ENCODE results near the gene LIN7C. TPM values are rescaled to one million over a fixed set of nuclear protein-coding genes. Genes with fewer than 3 reads are reported as not detected.

The LIN7C gene
- polyA plus RNA-seq, 4 donors: 7.3 to 29.1 (median 11.3) TPM

DNA sequence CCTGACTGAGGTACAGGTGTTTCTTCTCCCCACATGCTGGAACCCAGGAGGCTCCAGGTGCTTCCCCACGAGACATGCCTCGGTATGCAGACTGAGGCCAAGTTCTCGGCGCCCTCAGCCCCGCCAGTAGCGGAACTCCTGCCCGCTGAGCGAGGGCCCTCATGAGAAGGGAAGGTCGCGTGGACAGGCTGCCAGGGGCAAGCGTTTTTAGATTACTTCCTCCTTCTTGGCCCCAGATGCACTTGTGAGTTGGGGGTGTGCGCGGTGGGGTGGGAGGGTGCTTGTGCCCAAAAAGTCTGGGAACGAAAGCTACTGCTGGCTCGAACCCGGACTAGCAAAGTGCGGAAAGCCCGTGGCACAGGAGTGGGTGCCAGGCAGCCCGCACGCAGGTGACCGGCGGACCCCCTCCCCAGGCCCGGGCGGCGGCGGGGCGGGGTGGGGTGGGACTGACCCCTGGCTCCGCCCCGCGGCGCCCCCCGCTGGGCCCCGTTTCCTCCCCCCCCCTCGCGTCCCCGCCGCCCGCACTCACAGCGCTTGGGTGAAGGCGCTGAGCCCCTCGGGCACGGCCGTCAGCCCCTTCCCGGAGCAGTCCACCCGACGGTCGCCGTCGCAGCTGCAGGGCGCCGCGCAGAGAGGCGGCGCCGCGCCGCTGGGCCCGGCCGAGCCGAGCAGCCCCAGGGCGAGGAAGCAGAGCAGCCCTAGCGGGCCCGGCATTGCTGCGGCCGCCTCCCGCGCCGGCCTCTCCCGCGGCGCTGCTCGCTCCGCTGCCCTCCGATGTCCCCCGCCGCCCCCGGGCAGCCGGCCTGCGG lies 34.8 kb downstream of the LIN7C start:
- Histone ChIP-seq H3K36me3 (ENCODE audit: control insufficient read depth in 3 of 3, insufficient read depth in 2 of 3, low read depth in 1 of 3, low read length in 3 of 3) (no peaks in the 10 kb centered on the region), H3K4me1 (ENCODE audit: control insufficient read depth in 3 of 3, insufficient read depth in 2 of 3, low read depth in 1 of 3, low read length in 2 of 3) (peaks cover 0 to 11% (median 0%) of the 10 kb centered on the region in 3 donors), H3K4me3 (ENCODE audit: low read depth in 1 of 3, low read length in 3 of 3) (peak overlapping the region; percentile 64 to 97 (median 68)), H3K27ac (ENCODE audit: low read depth in 1 of 3, low read length in 2 of 3) (peak overlapping the region; percentile 83 to 93 (median 90)), H3K27me3 (ENCODE audit: control insufficient read depth in 3 of 3, insufficient read depth in 3 of 3, low read length in 3 of 3) (no peaks in the 10 kb centered on the region), H3K9me3 (ENCODE audit: control insufficient read depth in 2 of 2, insufficient read depth in 1 of 2, low read depth in 1 of 2, low read length in 1 of 2) (no peaks in the 10 kb centered on the region)
- WGBS, 3 donors: 0 to 2% (median 1%) methylated on average over 28 to 79 of the region's 79 CpGs
- FAIRE-seq: no peak
- DNase-seq: peak in 1 of 2 donors; percentile 31

DNA sequence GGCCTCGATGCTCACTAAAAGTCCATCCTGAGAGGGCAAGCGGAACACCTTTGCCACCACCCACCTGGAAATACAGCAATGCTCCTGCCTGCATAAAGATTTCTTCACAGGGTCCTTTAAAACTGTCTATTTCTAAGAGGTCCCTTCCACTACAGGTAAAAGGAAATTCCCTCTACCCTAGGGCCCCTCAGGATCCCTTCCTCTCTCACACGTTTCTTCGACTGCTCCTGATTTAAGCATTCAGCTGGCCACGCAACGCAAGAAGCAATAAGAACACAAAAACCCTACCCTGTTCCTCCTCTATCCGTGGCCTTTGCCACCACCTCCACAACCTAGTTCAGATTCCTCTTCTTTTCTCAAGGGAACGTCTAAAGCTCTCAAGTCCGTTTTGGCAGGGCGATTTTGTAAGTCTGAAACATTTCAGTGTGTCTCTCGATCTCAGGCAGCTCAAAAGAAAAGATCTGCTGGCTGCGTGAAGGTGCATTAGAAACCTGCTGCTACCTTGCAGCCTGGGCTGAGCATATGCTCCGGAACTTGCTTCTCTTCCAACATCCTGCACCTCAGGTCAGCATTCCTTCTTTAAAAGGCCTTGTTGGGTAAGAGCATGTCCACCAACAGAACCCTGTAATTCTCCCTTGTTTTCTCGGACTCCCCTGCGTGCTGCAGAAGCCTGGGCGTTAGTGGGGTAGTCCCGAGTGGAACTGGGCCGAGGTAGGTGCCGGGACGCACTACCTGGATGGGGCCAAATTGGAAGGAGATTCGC lies 35.6 kb downstream of the LIN7C start:
- peaks cover 0 to 14% (median 0%) of the 10 kb centered on the region in 3 donors for H3K4me1 ChIP-seq (ENCODE audit: control insufficient read depth in 3 of 3, insufficient read depth in 2 of 3, low read depth in 1 of 3, low read length in 2 of 3)
- H3K27ac ChIP-seq (ENCODE audit: low read depth in 1 of 3, low read length in 2 of 3): peak overlapping the region; percentile 39 to 82 (median 75)
- no peaks in the 10 kb centered on the region for H3K9me3 ChIP-seq (ENCODE audit: control insufficient read depth in 2 of 2, insufficient read depth in 1 of 2, low read depth in 1 of 2, low read length in 1 of 2)
- FAIRE-seq: no peak
- H3K36me3 ChIP-seq (ENCODE audit: control insufficient read depth in 3 of 3, insufficient read depth in 2 of 3, low read depth in 1 of 3, low read length in 3 of 3): no peaks in the 10 kb centered on the region
- H3K4me3 ChIP-seq (ENCODE audit: low read depth in 1 of 3, low read length in 3 of 3): peak overlapping the region; percentile 58 to 97 (median 68)
- peak; percentile 51 to 65 for DNase-seq
- 8 to 29% (median 14%) methylated on average over 21 of the region's 21 CpGs for WGBS, 3 donors
- H3K27me3 ChIP-seq (ENCODE audit: control insufficient read depth in 3 of 3, insufficient read depth in 3 of 3, low read length in 3 of 3): no peaks in the 10 kb centered on the region

GRCh38 chr11:27470166-27470565 lies 36.4 kb downstream of the LIN7C start:
- Histone ChIP-seq H3K4me3 (ENCODE audit: low read depth in 1 of 3, low read length in 3 of 3) (peak overlapping the region in 2 of 3 donors; percentile 58 to 97), H3K27ac (ENCODE audit: low read depth in 1 of 3, low read length in 2 of 3) (peak overlapping the region in 1 of 3 donors; percentile 82), H3K36me3 (ENCODE audit: control insufficient read depth in 3 of 3, insufficient read depth in 2 of 3, low read depth in 1 of 3, low read length in 3 of 3) (no peaks in the 10 kb centered on the region), H3K4me1 (ENCODE audit: control insufficient read depth in 3 of 3, insufficient read depth in 2 of 3, low read depth in 1 of 3, low read length in 2 of 3) (peaks cover 0 to 14% (median under 1%) of the 10 kb centered on the region in 3 donors), H3K9me3 (ENCODE audit: control insufficient read depth in 2 of 2, insufficient read depth in 1 of 2, low read depth in 1 of 2, low read length in 1 of 2) (no peaks in the 10 kb centered on the region), H3K27me3 (ENCODE audit: control insufficient read depth in 3 of 3, insufficient read depth in 3 of 3, low read length in 3 of 3) (no peaks in the 10 kb centered on the region)
- FAIRE-seq (no peak), DNase-seq (peak in 1 of 2 donors; percentile 23)
- 15 to 59% (median 34%) methylated on average over 3 of the region's 3 CpGs for whole genome bisulfite sequencing, 3 donors

GRCh38 chr11:27468995-27469695 lies 37.4 kb downstream of the LIN7C start:
- DNase-seq: peak; percentile 42 to 52
- peak overlapping the region; percentile 18 to 71 (median 45) for H3K27ac ChIP-seq (ENCODE audit: low read depth in 1 of 3, low read length in 2 of 3)
- H3K4me1 ChIP-seq (ENCODE audit: control insufficient read depth in 3 of 3, insufficient read depth in 2 of 3, low read depth in 1 of 3, low read length in 2 of 3): peaks cover under 1 to 18% (median 10%) of the 10 kb centered on the region in 3 donors

DNA sequence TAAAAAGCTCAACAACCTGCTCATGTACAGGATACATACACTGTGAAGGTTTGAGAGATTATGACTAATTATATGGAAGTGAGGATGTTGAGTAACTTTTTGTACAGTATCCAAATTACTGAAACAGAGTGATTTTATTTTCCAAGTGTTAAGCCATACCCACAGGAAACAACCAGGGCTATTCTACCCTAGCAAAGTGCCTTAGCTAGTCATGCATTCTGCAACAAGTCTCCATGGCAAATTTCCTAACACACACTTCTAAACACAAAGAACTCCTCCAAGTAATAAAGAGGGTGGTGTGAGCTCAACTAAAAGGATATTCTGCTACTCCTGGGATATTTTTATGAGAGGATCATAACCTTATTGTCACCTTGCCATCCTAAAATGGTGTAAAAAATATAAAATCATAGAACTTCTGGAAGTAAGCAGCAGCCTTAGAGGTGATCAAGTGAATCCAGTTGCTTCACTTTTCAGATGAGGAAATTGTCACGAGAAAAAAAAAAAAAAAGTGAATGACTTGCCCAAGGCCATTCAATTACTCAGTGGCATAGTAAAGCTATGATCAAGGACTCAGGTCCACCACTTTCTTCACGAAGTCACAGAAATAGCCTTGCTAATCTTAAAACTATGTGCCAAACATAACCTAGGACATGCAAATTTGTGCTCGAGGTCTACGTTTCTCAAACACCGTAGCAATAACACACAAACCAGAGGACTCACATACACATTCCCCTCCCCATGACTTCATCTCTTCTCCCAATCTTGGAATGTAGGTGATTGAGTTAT lies 38.2 kb downstream of the LIN7C start:
- FAIRE-seq (no peak), DNase-seq (peak; percentile 65 to 73)
- H3K27ac ChIP-seq (ENCODE audit: low read depth in 1 of 3, low read length in 2 of 3): peak overlapping the region; percentile 18 to 81 (median 71)
- no peaks in the 10 kb centered on the region for H3K9me3 ChIP-seq (ENCODE audit: control insufficient read depth in 2 of 2, insufficient read depth in 1 of 2, low read depth in 1 of 2, low read length in 1 of 2)
- peaks cover 2 to 23% (median 11%) of the 10 kb centered on the region in 3 donors for H3K4me1 ChIP-seq (ENCODE audit: control insufficient read depth in 3 of 3, insufficient read depth in 2 of 3, low read depth in 1 of 3, low read length in 2 of 3)
- peak overlapping the region in 2 of 3 donors; percentile 21 to 58 for H3K4me3 ChIP-seq (ENCODE audit: low read depth in 1 of 3, low read length in 3 of 3)
- 20 to 58% (median 30%) methylated on average over 5 of the region's 5 CpGs for WGBS, 3 donors
- no peaks in the 10 kb centered on the region for H3K36me3 ChIP-seq (ENCODE audit: control insufficient read depth in 3 of 3, insufficient read depth in 2 of 3, low read depth in 1 of 3, low read length in 3 of 3)
- no peaks in the 10 kb centered on the region for H3K27me3 ChIP-seq (ENCODE audit: control insufficient read depth in 3 of 3, insufficient read depth in 3 of 3, low read length in 3 of 3)

More at GRCh38 chr11:27468995-27469695, 37.4 kb downstream of the LIN7C start:
- Histone ChIP-seq H3K36me3 (ENCODE audit: control insufficient read depth in 3 of 3, insufficient read depth in 2 of 3, low read depth in 1 of 3, low read length in 3 of 3) (no peaks in the 10 kb centered on the region), H3K27me3 (ENCODE audit: control insufficient read depth in 3 of 3, insufficient read depth in 3 of 3, low read length in 3 of 3) (no peaks in the 10 kb centered on the region), H3K4me3 (ENCODE audit: low read depth in 1 of 3, low read length in 3 of 3) (peak overlapping the region; percentile 17 to 58 (median 21)), H3K9me3 (ENCODE audit: control insufficient read depth in 2 of 2, insufficient read depth in 1 of 2, low read depth in 1 of 2, low read length in 1 of 2) (no peaks in the 10 kb centered on the region)
- WGBS, 3 donors: 17 to 59% (median 33%) methylated on average over 8 of the region's 8 CpGs
- FAIRE-seq: no peak

DNA sequence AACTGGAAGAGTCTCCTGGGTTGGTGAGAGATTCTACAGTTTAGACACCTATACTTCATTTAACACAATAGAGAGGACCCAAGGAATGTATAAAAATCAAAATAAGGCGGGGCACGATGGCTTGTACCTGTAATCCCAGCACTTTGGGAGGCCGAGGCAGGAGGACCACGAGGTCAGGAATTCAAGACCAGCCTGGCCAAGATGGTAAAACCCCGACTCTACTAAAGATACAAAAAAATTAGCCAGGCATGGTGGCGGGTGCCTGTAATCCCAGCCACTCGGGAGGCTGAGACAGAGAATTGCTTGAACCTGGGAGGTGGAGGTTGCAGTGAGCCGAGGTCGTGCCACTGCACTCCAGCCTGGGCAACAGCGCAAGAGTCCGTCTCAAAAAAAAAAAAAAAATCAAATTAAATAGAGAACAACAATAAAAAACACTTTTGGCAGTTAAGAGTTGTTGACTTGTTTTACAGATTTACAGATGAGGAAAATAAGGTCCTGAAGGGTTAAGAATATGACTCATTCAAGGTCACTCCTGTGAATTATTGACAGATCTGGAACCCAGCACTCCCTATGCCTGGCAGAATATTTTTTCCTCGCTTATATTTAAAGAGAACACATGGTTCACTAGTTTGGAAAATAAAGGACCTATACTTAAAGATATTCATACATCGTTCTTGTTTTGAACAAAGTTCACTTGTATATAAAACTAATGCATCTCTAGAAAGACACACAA lies 39.2 kb downstream of the LIN7C start:
- no peaks in the 10 kb centered on the region for H3K27me3 ChIP-seq (ENCODE audit: control insufficient read depth in 3 of 3, insufficient read depth in 3 of 3, low read length in 3 of 3)
- H3K27ac ChIP-seq (ENCODE audit: low read depth in 1 of 3, low read length in 2 of 3): peak overlapping the region in 2 of 3 donors; percentile 8 to 11
- peaks cover 2 to 23% (median 11%) of the 10 kb centered on the region in 3 donors for H3K4me1 ChIP-seq (ENCODE audit: control insufficient read depth in 3 of 3, insufficient read depth in 2 of 3, low read depth in 1 of 3, low read length in 2 of 3)
- peak; percentile 38 to 75 for DNase-seq
- no peak for FAIRE-seq
- H3K4me3 ChIP-seq (ENCODE audit: low read depth in 1 of 3, low read length in 3 of 3): no peak overlapping the region
- WGBS, 3 donors: 75 to 86% (median 80%) methylated on average over 13 of the region's 13 CpGs
- H3K36me3 ChIP-seq (ENCODE audit: control insufficient read depth in 3 of 3, insufficient read depth in 2 of 3, low read depth in 1 of 3, low read length in 3 of 3): no peaks in the 10 kb centered on the region
- no peaks in the 10 kb centered on the region for H3K9me3 ChIP-seq (ENCODE audit: control insufficient read depth in 2 of 2, insufficient read depth in 1 of 2, low read depth in 1 of 2, low read length in 1 of 2)

- H3K36me3 ChIP-seq (ENCODE audit: control insufficient read depth in 3 of 3, insufficient read depth in 2 of 3, low read depth in 1 of 3, low read length in 3 of 3): peaks cover 0 to 4% (median 0%) of the 10 kb centered on the region in 3 donors
- H3K4me1 ChIP-seq (ENCODE audit: control insufficient read depth in 3 of 3, insufficient read depth in 2 of 3, low read depth in 1 of 3, low read length in 2 of 3): peaks cover 2 to 23% (median 11%) of the 10 kb centered on the region in 3 donors
- no peak overlapping the region for H3K27ac ChIP-seq (ENCODE audit: low read depth in 1 of 3, low read length in 2 of 3)
- FAIRE-seq: no peak
- no peaks in the 10 kb centered on the region for H3K9me3 ChIP-seq (ENCODE audit: control insufficient read depth in 2 of 2, insufficient read depth in 1 of 2, low read depth in 1 of 2, low read length in 1 of 2)
- DNase-seq: peak in 1 of 2 donors; percentile 25
- 13 to 62% (median 41%) methylated on average over 1 of the region's 1 CpG for WGBS, 3 donors
- no peak overlapping the region for H3K4me3 ChIP-seq (ENCODE audit: low read depth in 1 of 3, low read length in 3 of 3)
- H3K27me3 ChIP-seq (ENCODE audit: control insufficient read depth in 3 of 3, insufficient read depth in 3 of 3, low read length in 3 of 3): no peaks in the 10 kb centered on the region
Measured at GRCh38 chr11:27466363-27466762, 40.2 kb downstream of the LIN7C start.
